Small intestine (tissue), 7 donors: ENCODE results near the gene AQP1. TPM values are rescaled to one million over a fixed set of nuclear protein-coding genes. Genes with fewer than 3 reads are reported as not detected.

Experiments used
- DNase-seq, 2 donors: peaks; one replicate each; pipeline versions ENCODE4 v3.0.0 to v3.0.0-alpha.2; 2013
- FAIRE-seq: peaks from 2 replicates; lab custom pipeline; 2012; peaks lifted over from hg19 to GRCh38; lab: Jason Lieb, UNC
- H3K27ac ChIP-seq, 3 donors: one replicate each; pipeline ENCODE4 v1.5.1; 2013; ENCODE audit warnings: low read length in 2 of 3, mild to moderate bottlenecking in 2 of 3, control low read depth in 1 of 3, inconsistent platforms in 1 of 3, low read depth in 1 of 3, moderate library complexity in 1 of 3
- H3K27me3 ChIP-seq, 3 donors: one replicate each; pipeline ENCODE4 v1.6.1; 2013; ENCODE audit warnings: low read length in 3 of 3, inconsistent platforms in 1 of 3; ENCODE audit not compliant: control insufficient read depth in 3 of 3, insufficient read depth in 3 of 3
- H3K36me3 ChIP-seq, 3 donors: one replicate each; pipeline ENCODE4 v1.6.1; 2013; ENCODE audit warnings: low read length in 3 of 3, inconsistent platforms in 1 of 3, low read depth in 1 of 3, mild to moderate bottlenecking in 1 of 3, moderate library complexity in 1 of 3; ENCODE audit not compliant: control insufficient read depth in 3 of 3, insufficient read depth in 2 of 3
- H3K4me1 ChIP-seq, 3 donors: one replicate each; pipeline ENCODE4 v1.6.1; 2013; ENCODE audit warnings: low read length in 2 of 3, inconsistent platforms in 1 of 3, low read depth in 1 of 3, mild to moderate bottlenecking in 1 of 3, moderate library complexity in 1 of 3; ENCODE audit not compliant: control insufficient read depth in 3 of 3, insufficient read depth in 2 of 3
- H3K4me3 ChIP-seq, 3 donors: one replicate each; pipeline ENCODE4 v1.5.1; 2013; ENCODE audit warnings: low read length in 3 of 3, control low read depth in 1 of 3, inconsistent platforms in 1 of 3, low read depth in 1 of 3, mild to moderate bottlenecking in 1 of 3, moderate library complexity in 1 of 3
- H3K9me3 ChIP-seq, 2 donors: one replicate each; pipeline ENCODE4 v1.6.1; 2013; ENCODE audit warnings: low read depth in 1 of 2, low read length in 1 of 2; ENCODE audit not compliant: control insufficient read depth in 2 of 2, insufficient read depth in 1 of 2
- WGBS, 3 donors: extraction: QIAGEN DNeasy Blood & Tissue Kit; methylation state at CpG; one replicate each; pipeline ENCODE4 v1.1.7; 2013; 5-methylcytosine and 5-hydroxymethylcytosine counted together
- polyA plus RNA-seq, 4 donors: library from polyadenylated mRNA; stranded (reverse) in 3 of 4; unstranded in 1 of 4; fragments of 200-250 nt in 3 of 4; fragments of 120-200 nt in 1 of 4; gene quantifications; one replicate each; pipeline versions ENCODE4 v1.2.1 to v1.2.3, GENCODE V29; 2013
- donor health status: healthy with polysubstance abuse.
- donor health status: control.
- donor health status: control.
- donor health status: Bipolar disorder and iron deficiency.
- donor health status: healthy.

AQP1 gene
- polyA plus RNA-seq, 4 donors, result 17.8 to 175 (median 31.4) TPM

DNA sequence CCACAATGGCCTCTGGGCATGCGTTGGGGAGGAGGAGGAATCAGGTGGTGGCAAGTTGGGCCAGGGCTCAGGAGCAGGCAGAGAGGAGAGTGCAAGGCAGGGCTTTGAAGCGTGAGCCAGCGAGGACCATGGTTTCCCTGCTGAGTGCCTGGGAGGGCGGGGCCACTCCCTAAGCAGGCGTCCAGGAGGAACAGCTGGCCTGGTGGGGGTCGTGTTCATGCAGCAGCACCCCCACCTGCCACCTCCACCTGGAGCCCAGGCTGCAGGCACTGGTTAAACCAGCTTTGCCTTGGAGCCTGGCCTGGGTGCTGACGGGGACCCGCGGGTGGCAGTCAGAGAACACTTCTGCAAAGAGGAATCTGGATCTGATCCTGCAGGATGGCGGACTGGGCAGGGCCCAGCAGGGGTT, 24.2 kb upstream of the AQP1 start:
- FAIRE-seq (no peak), DNase-seq (no peak)
- H3K27ac ChIP-seq, result no peak overlapping the region
- peaks cover 0 to 7% (median 0%) of the 10 kb centered on the region in 3 donors for H3K4me1 ChIP-seq
- 28 to 65% (median 46%) methylated on average over 10 of the region's 10 CpGs for WGBS, 3 donors
- H3K27me3 ChIP-seq, result no peaks in the 10 kb centered on the region
- H3K36me3 ChIP-seq, result peaks cover 0 to 55% (median 0%) of the 10 kb centered on the region in 3 donors
- no peaks in the 10 kb centered on the region for H3K9me3 ChIP-seq
- no peak overlapping the region for H3K4me3 ChIP-seq

DNA sequence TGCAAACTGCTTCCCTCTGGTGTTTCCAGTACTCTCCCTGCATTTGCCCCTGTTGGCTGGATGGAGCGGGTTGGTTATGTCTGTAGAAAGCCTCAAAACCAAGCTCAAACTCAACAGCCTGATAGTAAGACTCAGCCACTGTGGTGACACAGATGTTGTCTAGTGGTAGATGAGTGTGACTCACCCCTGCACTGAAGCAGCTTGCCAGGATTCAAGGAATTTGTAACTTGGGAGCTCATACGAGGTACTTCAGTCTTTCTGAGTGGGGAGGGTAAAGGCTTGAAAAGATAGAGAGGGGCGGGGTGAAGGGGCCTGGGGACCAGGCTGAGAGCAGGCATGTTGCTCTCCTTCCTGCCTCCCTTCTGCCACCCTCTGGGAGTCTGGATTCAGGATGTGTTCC, 22.9 kb upstream of the AQP1 start:
- H3K36me3 ChIP-seq, result peaks cover 0 to 50% (median 0%) of the 10 kb centered on the region in 3 donors
- no peak overlapping the region for H3K4me3 ChIP-seq
- H3K27ac ChIP-seq, result no peak overlapping the region
- H3K4me1 ChIP-seq, result peaks cover 0 to 17% (median 5%) of the 10 kb centered on the region in 3 donors
- FAIRE-seq (no peak), DNase-seq (no peak)
- H3K27me3 ChIP-seq, result no peaks in the 10 kb centered on the region
- WGBS, 3 donors, result 37 to 52% (median 46%) methylated on average over 3 of the region's 3 CpGs
- H3K9me3 ChIP-seq, result no peaks in the 10 kb centered on the region

DNA sequence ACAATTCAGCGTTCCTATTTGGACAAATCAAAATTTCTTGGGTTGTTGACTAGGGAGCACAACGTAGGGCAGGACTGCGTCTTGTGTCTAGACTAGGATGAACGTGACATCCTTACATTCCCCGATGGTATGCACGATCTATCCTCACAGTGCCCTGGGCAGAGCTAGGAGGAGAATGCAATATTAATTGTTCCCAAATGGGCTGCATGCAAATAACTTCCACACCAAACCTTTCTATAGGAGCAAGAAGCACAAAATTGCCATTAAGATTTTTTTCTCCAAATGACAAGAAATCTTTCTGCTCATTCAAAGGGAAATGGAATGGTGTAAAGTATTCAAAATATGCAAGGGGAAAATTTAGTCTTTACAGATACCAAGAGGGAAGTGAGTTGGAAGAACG, 21.4 kb upstream of the AQP1 start:
- Histone ChIP-seq H3K36me3 (peaks cover 0 to 46% (median 0%) of the 10 kb centered on the region in 3 donors), H3K4me3 (no peak overlapping the region), H3K9me3 (no peaks in the 10 kb centered on the region), H3K27ac (no peak overlapping the region), H3K27me3 (no peaks in the 10 kb centered on the region), H3K4me1 (peaks cover 0 to 30% (median 6%) of the 10 kb centered on the region in 3 donors)
- 92 to 96% (median 95%) methylated on average over 7 of the region's 7 CpGs for WGBS, 3 donors
- DNase-seq (no peak), FAIRE-seq (no peak)

DNA sequence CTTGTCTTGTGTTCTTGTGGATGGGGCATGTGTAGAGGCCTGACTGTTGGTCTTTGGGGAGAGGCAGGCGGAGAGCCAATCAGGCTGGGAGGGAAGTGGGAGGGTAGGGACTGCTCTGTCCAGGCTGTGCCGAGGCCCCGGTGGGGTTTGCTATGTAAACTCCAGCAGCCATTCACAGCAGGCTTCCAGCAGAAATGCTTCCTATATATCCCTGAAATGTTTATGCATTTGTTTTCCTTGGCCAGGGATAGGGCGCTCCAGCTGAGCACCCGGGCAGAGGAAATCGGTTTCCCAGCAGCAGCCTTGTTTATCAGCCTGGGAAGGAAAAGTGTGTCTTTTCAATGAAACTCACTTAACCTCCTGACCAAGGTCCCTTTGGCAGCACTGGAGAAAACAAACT, 18.3 kb upstream of the AQP1 start:
- H3K9me3 ChIP-seq, result no peaks in the 10 kb centered on the region
- peaks cover 0 to 32% (median 0%) of the 10 kb centered on the region in 3 donors for H3K36me3 ChIP-seq
- FAIRE-seq, result no peak
- WGBS, 3 donors, result 37 to 41% (median 40%) methylated on average over 6 of the region's 6 CpGs
- H3K27me3 ChIP-seq, result no peaks in the 10 kb centered on the region
- no peak overlapping the region for H3K4me3 ChIP-seq
- peaks cover 6 to 59% (median 6%) of the 10 kb centered on the region in 3 donors for H3K4me1 ChIP-seq
- peak in 1 of 2 donors; percentile 44 for DNase-seq
- peak overlapping the region in 1 of 3 donors; percentile 37 for H3K27ac ChIP-seq

DNA sequence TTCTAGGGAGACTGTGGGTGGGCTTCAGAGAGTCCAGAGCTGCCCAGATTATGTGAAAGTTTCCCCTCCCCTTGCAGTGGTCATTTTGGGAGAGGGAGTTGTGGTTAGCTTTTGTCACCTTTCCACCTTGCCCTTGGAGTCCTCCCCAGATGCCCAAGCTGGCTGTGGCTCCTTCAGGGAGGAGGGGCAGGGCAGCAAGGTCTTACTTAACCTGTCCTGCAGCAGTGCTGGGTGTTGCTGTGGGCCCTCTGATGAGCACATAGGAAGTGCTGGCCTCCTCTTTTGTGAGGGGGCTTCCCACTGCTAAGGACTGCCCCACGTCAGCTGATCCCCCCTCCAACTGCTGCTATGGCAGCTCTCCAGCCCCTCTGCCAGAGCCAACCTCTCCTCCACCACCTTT, 17.6 kb upstream of the AQP1 start:
- Histone ChIP-seq H3K9me3 (no peaks in the 10 kb centered on the region), H3K4me1 (peaks cover 6 to 60% (median 6%) of the 10 kb centered on the region in 3 donors), H3K4me3 (no peak overlapping the region), H3K27ac (peak overlapping the region in 1 of 3 donors; percentile 37), H3K27me3 (no peaks in the 10 kb centered on the region), H3K36me3 (peaks cover 0 to 33% (median 0%) of the 10 kb centered on the region in 3 donors)
- DNase-seq, result no peak
- FAIRE-seq, result no peak
- WGBS, 3 donors, result 56 to 89% (median 69%) methylated on average over 1 of the region's 1 CpG

DNA sequence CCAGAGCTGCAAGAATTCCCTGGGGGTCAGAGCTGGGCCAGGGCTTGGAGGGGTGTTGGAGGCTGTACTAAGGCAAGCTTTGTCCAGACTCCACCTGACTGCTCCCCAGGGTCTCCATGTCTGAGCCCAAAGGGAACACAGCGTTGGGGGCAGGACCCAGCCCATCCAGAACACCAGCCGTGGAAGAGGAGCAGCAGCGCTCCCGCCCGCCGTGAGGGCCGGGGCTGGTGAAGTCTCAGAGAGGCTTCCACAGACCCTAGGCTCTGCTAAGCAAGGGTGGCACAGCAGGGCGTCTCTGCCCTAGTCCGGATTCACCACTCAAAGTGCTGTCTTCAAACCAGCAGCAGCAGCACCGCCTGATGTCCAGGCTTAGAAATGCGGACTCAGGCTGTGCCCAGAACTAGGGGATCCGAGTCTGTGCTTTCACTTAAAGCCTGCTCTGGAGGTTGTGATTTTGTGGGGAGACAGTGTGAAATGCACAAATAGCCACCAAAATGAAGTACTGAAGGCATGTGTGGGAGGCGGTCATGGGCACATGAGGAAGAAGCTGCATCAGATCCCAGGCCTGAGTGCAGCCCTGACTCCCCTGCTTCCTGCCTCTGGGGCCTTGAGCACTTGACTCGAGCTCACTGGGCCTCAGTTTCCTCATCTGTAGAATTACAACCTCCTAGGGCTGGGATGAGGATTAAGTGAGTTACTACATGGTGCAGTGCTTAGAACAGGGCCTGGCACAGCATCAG, 16.6 kb upstream of the AQP1 start:
- Histone ChIP-seq H3K36me3 (peaks cover 0 to 33% (median 0%) of the 10 kb centered on the region in 3 donors), H3K4me1 (peaks cover 6 to 60% (median 6%) of the 10 kb centered on the region in 3 donors), H3K27me3 (no peaks in the 10 kb centered on the region), H3K9me3 (no peaks in the 10 kb centered on the region), H3K4me3 (no peak overlapping the region), H3K27ac (peak overlapping the region in 1 of 3 donors; percentile 88)
- 82 to 88% (median 83%) methylated on average over 10 to 14 of the region's 14 CpGs for WGBS, 3 donors
- FAIRE-seq (no peak), DNase-seq (no peak)

DNA sequence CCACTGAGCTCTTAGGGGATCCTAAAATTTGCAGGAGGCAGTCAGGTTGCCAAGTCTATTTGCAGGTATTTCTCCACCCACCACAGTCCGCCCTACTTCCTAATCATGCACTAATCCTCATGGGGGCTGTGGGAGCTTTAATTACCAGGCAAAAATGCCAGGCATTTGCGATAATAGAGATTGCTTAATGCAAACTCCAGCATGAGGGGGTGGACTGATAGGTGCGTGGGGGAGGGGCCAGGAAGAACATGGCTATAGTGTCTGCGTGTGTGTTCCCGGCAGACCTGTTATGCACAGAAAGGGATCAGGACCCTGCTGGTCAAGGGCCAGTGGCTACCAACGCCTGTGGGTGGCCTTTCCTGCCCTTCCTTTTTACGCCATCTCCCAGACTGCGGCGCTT, 15.6 kb upstream of the AQP1 start:
- 49 to 72% (median 62%) methylated on average over 9 of the region's 9 CpGs for WGBS, 3 donors
- DNase-seq (peak; percentile 54 to 77), FAIRE-seq (no peak)
- Histone ChIP-seq H3K27ac (peak overlapping the region in 2 of 3 donors; percentile 11 to 88), H3K4me3 (no peak overlapping the region), H3K27me3 (no peaks in the 10 kb centered on the region), H3K9me3 (no peaks in the 10 kb centered on the region), H3K36me3 (peaks cover 0 to 34% (median 0%) of the 10 kb centered on the region in 3 donors), H3K4me1 (peaks cover 6 to 60% (median 6%) of the 10 kb centered on the region in 3 donors)

DNA sequence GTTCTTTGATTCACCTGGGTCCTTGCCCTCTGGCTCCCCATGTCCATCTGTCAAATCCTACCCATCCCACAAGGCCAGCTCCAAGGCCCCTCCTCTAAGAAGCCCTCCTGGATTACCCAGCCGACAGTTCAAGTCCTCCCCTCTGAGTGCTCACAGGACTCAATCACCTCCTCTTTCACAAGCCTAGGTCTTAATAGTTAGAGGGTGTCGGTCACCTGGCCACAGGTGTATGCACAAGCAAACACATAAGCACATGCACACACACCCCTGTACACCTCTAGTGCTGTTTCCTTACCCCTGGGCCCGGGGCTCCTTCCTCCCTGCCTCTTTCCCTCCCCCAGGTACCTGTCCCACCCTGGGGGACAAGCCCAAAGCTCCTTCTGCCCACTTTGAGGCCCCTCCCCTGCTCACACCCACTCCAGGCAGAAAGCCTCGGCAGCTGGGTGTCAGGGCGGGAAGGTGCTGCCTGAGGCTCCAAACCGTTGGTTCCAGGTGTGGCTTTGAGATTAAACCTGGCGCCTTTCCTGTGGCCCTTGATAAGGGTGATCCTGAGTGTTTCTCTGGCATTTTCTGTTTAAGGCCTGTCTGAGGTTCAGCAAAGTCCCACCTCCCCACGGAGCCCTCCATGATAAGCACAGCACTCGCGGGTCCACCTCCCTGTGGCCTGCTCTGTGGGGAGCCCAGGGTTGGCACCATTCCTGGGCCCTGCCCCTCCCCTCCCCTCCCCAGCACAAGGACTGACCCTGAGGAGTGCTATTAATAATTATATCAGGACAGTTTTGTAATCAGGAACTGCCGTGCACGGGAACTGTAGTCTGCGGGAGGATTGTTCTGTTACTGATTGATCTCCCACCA, 14.6 kb upstream of the AQP1 start:
- no peak overlapping the region for H3K4me3 ChIP-seq

More for the DNA sequence above, 14.6 kb upstream of the AQP1 start:
- Histone ChIP-seq H3K4me1 (peaks cover 6 to 60% (median 6%) of the 10 kb centered on the region in 3 donors), H3K36me3 (peaks cover 0 to 27% (median 0%) of the 10 kb centered on the region in 3 donors), H3K27me3 (no peaks in the 10 kb centered on the region), H3K9me3 (no peaks in the 10 kb centered on the region), H3K27ac (peak overlapping the region in 2 of 3 donors; percentile 78 to 88)
- WGBS, 3 donors, result 8 to 46% (median 23%) methylated on average over 13 of the region's 13 CpGs
- peak; percentile 87 to 89 for DNase-seq
- FAIRE-seq, result no peak
